Right lobe of liver (tissue), 6 donors: ENCODE results near the gene EMC10. TPM values are rescaled to one million over a fixed set of nuclear protein-coding genes. Genes with fewer than 3 reads are reported as not detected.

ENCODE experiments used
- ATAC-seq, 4 donors: fragments of 200-7000 bp; cut with Tn5 transposase; one replicate each; pipeline ENCODE4 v1.9.1; 2020; ENCODE audit warnings: mild to moderate bottlenecking in 4 of 4, moderate library complexity in 4 of 4
- DNase-seq, 3 donors: peaks; one replicate each; pipeline ENCODE4 v3.0.0-alpha.2; 2020
- H3K27ac ChIP-seq, 3 donors: fragments of 200-600 bp; one replicate each; pipeline ENCODE4 v1.8.0; 2022
- H3K27me3 ChIP-seq, 2 donors: fragments of 200-600 bp; one replicate each; pipeline ENCODE4 v1.8.0; 2022
- H3K36me3 ChIP-seq, 4 donors: fragments of 200-600 bp; sonication (generic) in 1 of 4; one replicate each; pipeline versions ENCODE4 v1.5.1 to v1.8.0; 2017 to 2022; ENCODE audit warnings: control low read depth in 1 of 4
- H3K4me1 ChIP-seq, 4 donors: fragments of 200-600 bp; sonication (generic) in 1 of 4; one replicate each; pipeline versions ENCODE4 v1.5.1 to v1.8.0; 2017 to 2022; ENCODE audit warnings: control low read depth in 1 of 4
- H3K4me3 ChIP-seq, 3 donors: fragments of 200-600 bp; one replicate each; pipeline ENCODE4 v1.8.0; 2022
- H3K9me3 ChIP-seq, 4 donors: fragments of 200-600 bp; sonication (generic) in 1 of 4; one replicate each; pipeline versions ENCODE4 v1.5.1 to v1.8.0; 2017 to 2022; ENCODE audit warnings: control low read depth in 1 of 4
- POLR2A ChIP-seq: fragments of 450-650 bp; IDR thresholded peaks from one replicate; pipeline ENCODE4 v1.6.1; 2017; ENCODE audit warnings: antibody characterized with exemption, mild to moderate bottlenecking
- WGBS: methylation state at CpG from one replicate; pipeline ENCODE4 v1.1.6; 2018; ENCODE audit warnings: low coverage, low lambda C conversion rate; ENCODE audit not compliant: insufficient coverage; ENCODE audit errors: missing lambda C conversion rate; 5-methylcytosine and 5-hydroxymethylcytosine counted together
- intact Hi-C, 2 donors: fragments of 100-400 bp; cut with DNase I; formaldehyde crosslinking; loops; one replicate each; pipeline versions ENCODE4 v1.11.2 to v1.14.1; 2022
- long read RNA-seq: library from polyadenylated mRNA; unstranded; transcript quantifications from one replicate; pipeline ENCODE4 v2.0.0, GENCODE V29; 2019
- total RNA-seq, 6 experiments: library from RNA; depleted of rRNA in 2 of 6; stranded (reverse); fragments of >200 nt in 2 of 6; fragmentation: NEBNext Ultra II Directional in 3 of 6; extraction: Animal tissue kit (Norgen Biotek cat#: 25700) in 3 of 6; gene quantifications; one replicate each; pipeline versions ENCODE4 v1.1.0 to v1.2.4, GENCODE V29; 2016 to 2023
- TF ChIP-seq, protein P1 (sequence below), 4 donors: fragments of 200-600 bp in 3 of 4; fragments of 450-650 bp in 1 of 4; IDR thresholded peaks; one replicate each; pipeline versions ENCODE4 v1.5.1 to v1.8.0; 2016 to 2022; ENCODE audit warnings: antibody characterized with exemption in 4 of 4, mild to moderate bottlenecking in 2 of 4
- donor health status: DM: no; HTN: yes; CAD: no.
- donor health status: DM: no; HTN: no; CAD: no.
- donor health status: DM: no; HTN: no; CAD: no.
- donor health status: DM: no; HTN: yes; CAD: no.
- donor health status: DM: no; HTN: yes; CAD: no.

Gene EMC10
- total RNA-seq, result 10 to 100 TPM; 48.6 to 82.8 (median 74.2) TPM
- long read RNA-seq, partial matches to known transcripts, result 0 of 1 reads
- long read RNA-seq, other reads (novel, unspliced or antisense), result 1 of 1 reads

DNA sequence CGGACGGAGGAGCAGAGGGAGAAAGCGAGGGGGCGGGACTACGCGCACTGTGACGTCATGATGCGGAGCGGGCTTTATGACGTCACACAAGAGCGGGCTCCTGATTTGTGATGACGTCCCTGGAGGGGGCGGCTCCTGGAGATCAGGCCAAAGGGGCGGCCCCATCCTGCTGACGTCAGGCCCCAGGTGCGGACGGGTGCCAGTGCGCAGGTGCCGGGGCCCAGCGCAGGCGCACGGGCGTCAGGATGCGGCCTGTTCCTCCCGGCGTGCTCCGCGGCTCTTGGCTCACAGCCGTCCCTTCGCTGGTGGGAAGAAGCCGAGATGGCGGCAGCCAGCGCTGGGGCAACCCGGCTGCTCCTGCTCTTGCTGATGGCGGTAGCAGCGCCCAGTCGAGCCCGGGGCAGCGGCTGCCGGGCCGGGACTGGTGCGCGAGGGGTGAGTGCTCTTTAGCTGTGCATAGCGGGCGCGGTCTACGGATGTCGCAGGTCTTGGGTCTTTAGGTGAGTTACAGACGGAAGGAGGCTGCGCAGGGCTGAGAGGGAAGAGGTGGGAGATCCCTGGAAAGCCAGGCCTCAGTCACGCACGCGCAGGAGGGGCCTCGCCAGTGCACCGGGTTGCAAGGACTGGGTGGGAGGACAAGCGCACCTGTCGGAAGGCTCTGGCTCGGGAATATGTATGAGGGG is at the start of gene EMC10, which contains the start of gene GARIN5A:
TSS of gene EMC10 (plus strand) at position 284 of the 683 bp plus-strand sequence. CDS start at position 322, 38 bp downstream.
TSS of gene GARIN5A (minus strand) at position 625 of the 683 bp plus-strand sequence. CDS start at position 165, 460 bp downstream.
- H3K4me1 ChIP-seq, result peaks cover 0 to 6% (median 2%) of the 10 kb centered on the region in 4 donors
- H3K27ac ChIP-seq, result peak within 1 kb of the TSS in 2 of 3 donors; percentile 37 to 56
- 5% methylated on average over 11 of the region's 58 CpGs for WGBS
- no peaks in the 10 kb centered on the region for H3K9me3 ChIP-seq
- peak within 1 kb of the TSS; percentile 79 to 99 (median 91) for H3K4me3 ChIP-seq
- DNase-seq, result peak; percentile 89 to 92 (median 90)
- TF ChIP-seq, protein P1, sequence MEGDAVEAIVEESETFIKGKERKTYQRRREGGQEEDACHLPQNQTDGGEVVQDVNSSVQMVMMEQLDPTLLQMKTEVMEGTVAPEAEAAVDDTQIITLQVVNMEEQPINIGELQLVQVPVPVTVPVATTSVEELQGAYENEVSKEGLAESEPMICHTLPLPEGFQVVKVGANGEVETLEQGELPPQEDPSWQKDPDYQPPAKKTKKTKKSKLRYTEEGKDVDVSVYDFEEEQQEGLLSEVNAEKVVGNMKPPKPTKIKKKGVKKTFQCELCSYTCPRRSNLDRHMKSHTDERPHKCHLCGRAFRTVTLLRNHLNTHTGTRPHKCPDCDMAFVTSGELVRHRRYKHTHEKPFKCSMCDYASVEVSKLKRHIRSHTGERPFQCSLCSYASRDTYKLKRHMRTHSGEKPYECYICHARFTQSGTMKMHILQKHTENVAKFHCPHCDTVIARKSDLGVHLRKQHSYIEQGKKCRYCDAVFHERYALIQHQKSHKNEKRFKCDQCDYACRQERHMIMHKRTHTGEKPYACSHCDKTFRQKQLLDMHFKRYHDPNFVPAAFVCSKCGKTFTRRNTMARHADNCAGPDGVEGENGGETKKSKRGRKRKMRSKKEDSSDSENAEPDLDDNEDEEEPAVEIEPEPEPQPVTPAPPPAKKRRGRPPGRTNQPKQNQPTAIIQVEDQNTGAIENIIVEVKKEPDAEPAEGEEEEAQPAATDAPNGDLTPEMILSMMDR (IDR thresholded peaks at IDR 0.05), result no peak
- peak; percentile 61 for TF ChIP-seq POLR2A
- intact Hi-C loops, result no loop called here
- H3K36me3 ChIP-seq, result peaks cover 3 to 22% (median 7%) of the 10 kb centered on the region in 4 donors
- no peaks in the 10 kb centered on the region for H3K27me3 ChIP-seq
- ATAC-seq, result peak; percentile 87 to 94 (median 94)

DNA sequence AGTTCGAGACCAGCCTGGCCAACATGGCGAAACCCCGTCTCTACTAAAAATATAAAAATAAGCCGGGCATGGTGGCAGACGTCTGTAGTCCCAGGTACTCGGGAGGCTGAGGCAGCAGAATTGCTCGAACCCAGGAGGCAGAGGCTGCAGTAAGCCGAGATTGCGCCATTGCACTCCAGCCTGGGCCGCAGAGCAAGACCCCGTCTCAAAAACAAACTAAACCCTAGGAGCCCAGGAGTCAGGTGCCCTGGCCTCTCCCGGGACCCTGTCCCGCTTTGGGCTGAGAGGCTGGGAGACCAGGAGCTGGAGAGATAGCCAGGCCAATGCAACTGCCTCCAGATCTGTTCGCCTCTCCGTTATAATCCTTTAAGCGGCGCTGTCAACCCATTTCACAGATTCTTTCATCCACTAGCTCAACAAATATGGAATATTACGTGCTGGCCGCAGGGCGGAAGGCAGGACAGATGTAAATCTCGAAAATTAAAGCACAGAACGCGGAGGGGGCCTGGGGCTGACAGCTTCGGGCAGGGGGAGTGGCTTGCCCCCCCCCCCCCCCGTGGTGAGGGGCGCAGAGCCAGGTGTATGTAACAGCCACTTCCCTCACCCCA is 48.9 kb upstream of the EMC10 start:
- no peaks in the 10 kb centered on the region for H3K36me3 ChIP-seq
- no peaks in the 10 kb centered on the region for H3K27me3 ChIP-seq
- H3K4me1 ChIP-seq, result peaks cover 0 to 11% (median 2%) of the 10 kb centered on the region in 4 donors
- H3K4me3 ChIP-seq, result no peak overlapping the region
- intact Hi-C loops, result no loop called here
- no peak for DNase-seq
- WGBS, result 64% methylated on average over 13 of the region's 26 CpGs
- H3K27ac ChIP-seq, result no peak overlapping the region
- H3K9me3 ChIP-seq, result no peaks in the 10 kb centered on the region
- TF ChIP-seq, protein P1 (IDR thresholded peaks at IDR 0.05), result no peak
- no peak for TF ChIP-seq POLR2A
- ATAC-seq, result no peak

DNA sequence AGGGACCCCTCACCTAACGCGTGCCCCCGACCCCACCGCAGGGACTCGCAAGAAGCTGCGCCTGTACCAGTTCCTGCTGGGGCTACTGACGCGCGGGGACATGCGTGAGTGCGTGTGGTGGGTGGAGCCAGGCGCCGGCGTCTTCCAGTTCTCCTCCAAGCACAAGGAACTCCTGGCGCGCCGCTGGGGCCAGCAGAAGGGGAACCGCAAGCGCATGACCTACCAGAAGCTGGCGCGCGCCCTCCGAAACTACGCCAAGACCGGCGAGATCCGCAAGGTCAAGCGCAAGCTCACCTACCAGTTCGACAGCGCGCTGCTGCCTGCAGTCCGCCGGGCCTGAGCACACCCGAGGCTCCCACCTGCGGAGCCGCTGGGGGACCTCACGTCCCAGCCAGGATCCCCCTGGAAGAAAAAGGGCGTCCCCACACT is 48.3 kb upstream of the EMC10 start:
- DNase-seq (peak; percentile 67 to 88 (median 86)), ATAC-seq (peak; percentile 46 to 64 (median 48))
- TF ChIP-seq POLR2A, result peak; percentile 41
- TF ChIP-seq, protein P1 (IDR thresholded peaks at IDR 0.05), result no peak
- H3K27me3 ChIP-seq, result no peaks in the 10 kb centered on the region
- intact Hi-C loops, result no loop called here
- 23% methylated on average over 14 of the region's 38 CpGs for WGBS
- no peak overlapping the region for H3K27ac ChIP-seq
- H3K9me3 ChIP-seq, result no peaks in the 10 kb centered on the region
- H3K36me3 ChIP-seq, result no peaks in the 10 kb centered on the region
- H3K4me3 ChIP-seq, result no peak overlapping the region
- peaks cover 0 to 11% (median 2%) of the 10 kb centered on the region in 4 donors for H3K4me1 ChIP-seq

DNA sequence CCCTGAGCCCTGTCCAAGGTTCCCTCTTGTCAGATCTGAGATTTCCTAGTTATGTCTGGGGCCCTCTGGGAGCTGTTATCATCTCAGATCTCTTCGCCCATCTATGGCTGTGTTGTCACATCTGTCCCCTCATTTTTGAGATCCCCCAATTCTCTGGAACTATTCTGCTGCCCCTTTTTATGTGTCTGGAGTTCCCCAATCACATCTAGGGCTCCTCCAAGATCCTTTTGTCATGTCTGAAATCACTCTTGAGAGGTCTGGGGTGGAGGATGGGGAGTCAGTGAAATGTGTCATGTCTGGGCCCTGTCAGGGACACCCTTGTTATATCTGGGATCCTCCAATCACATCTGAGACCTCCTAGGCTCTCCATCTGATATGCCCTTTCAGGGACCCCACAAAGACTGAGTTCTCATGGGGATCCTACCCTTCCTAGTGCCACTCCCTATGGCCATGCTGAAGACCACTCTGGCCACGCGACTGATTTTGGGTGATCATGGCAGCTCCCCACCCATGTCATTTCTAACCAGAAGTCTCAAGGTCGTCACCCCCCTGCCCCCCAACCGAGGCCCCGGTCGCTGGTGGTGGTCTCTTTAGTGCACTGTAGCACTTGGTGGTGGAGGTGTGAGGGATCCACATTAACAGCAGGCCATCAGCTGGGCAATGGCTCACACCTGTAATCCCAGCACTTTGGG is 47.4 kb upstream of the EMC10 start:
- H3K36me3 ChIP-seq, result no peaks in the 10 kb centered on the region
- intact Hi-C loops, result no loop called here
- no peak for TF ChIP-seq POLR2A
- TF ChIP-seq, protein P1 (IDR thresholded peaks at IDR 0.05), result no peak
- 83% methylated on average over 1 of the region's 7 CpGs for WGBS
- no peak overlapping the region for H3K27ac ChIP-seq
- no peak overlapping the region for H3K4me3 ChIP-seq
- H3K9me3 ChIP-seq, result no peaks in the 10 kb centered on the region
- H3K4me1 ChIP-seq, result peaks cover 0 to 11% (median 2%) of the 10 kb centered on the region in 4 donors
- no peak for DNase-seq
- ATAC-seq, result no peak
- H3K27me3 ChIP-seq, result no peaks in the 10 kb centered on the region
